GM12878 (cell line): Measurements from ENCODE around the gene OLR1. TPM values are rescaled to one million over a fixed set of nuclear protein-coding genes. Genes with fewer than 3 reads are reported as not detected.
A peak's percentile ranks its signal among the peaks of the same experiment; 100 is the strongest.

Experiments
- ATAC-seq: fragments of 200-7000 bp; cut with Tn5 transposase; 3 replicates; pipeline ENCODE4 v1.9.1; 2020; ENCODE audit warnings: mild to moderate bottlenecking, moderate library complexity
- BruUV-seq: library from RNA; stranded (reverse); fragments of 400-500 nt; replicated peaks from 2 replicates; lab custom pipeline; 2021; lab: Mats Ljungman, UMichigan
- CTCF ChIA-PET: fragments of 300-600 bp; sonication (Branson Sonifier 250); formaldehyde crosslinking; extraction: SDS; loops from one replicate; lab custom pipeline; 2021; ENCODE audit warnings: inconsistent platforms; lab: Yijun Ruan, JAX
- POLR2A ChIA-PET: fragments of 350-600 bp; formaldehyde crosslinking; extraction: SDS; loops from one replicate; lab custom pipeline; 2021; ENCODE audit warnings: inconsistent platforms; lab: Charles Lee
- RAD21 ChIA-PET: fragments of 300-600 bp; sonication (Branson Sonifier 250); formaldehyde crosslinking; loops from one replicate; lab custom pipeline; 2023; ENCODE audit warnings: antibody characterized with exemption; ENCODE audit not compliant: unreplicated experiment; lab: Charles Lee
- SMC1A ChIA-PET: fragments of 300-600 bp; sonication (Branson Sonifier 250); formaldehyde crosslinking; loops from one replicate; lab custom pipeline; 2023; ENCODE audit not compliant: unreplicated experiment, uncharacterized antibody; lab: Charles Lee
- DNase-seq: peaks from one replicate; pipeline ENCODE4 v3.0.0-alpha.2; 2011; ENCODE audit warnings: low read depth, low spot score
- FAIRE-seq: peaks from 3 replicates; lab custom pipeline; 2011; peaks lifted over from hg19 to GRCh38; lab: Jason Lieb, UNC
- H2AFZ ChIP-seq: 2 replicates; pipeline ENCODE4 v1.6.0; 2011; ENCODE audit warnings: low read depth, low read length, control low read depth; ENCODE audit not compliant: control insufficient read depth
- H3K27ac ChIP-seq: 2 replicates; pipeline ENCODE4 v1.5.1; 2011; ENCODE audit warnings: control low read depth; ENCODE audit not compliant: control insufficient read depth, insufficient read depth
- H3K27me3 ChIP-seq, 2 experiments: replicated peaks in 1 of 2; 2 replicates each; pipeline versions ENCODE4 v1.6.0 to v1.6.1; 2011; ENCODE audit warnings: low read length in 1 of 2; ENCODE audit not compliant: control insufficient read depth in 2 of 2, insufficient read depth in 2 of 2
- H3K36me3 ChIP-seq, 2 experiments: 2 replicates each; pipeline ENCODE4 v1.5.1; 2011; ENCODE audit warnings: low read length in 1 of 2; ENCODE audit not compliant: control insufficient read depth in 2 of 2, insufficient read depth in 2 of 2
- H3K4me1 ChIP-seq: 2 replicates; pipeline ENCODE4 v1.6.1; 2011; ENCODE audit warnings: mild to moderate bottlenecking, low read length, moderate library complexity, mixed read lengths; ENCODE audit not compliant: control insufficient read depth, insufficient read depth
- H3K4me2 ChIP-seq: 2 replicates; pipeline ENCODE4 v1.6.0; 2011; ENCODE audit warnings: control low read depth; ENCODE audit not compliant: control insufficient read depth, insufficient read depth
- H3K4me3 ChIP-seq: fragments of 200-600 bp; sonication (generic); 2 replicates; pipeline ENCODE4 v1.5.1; 2016
- H3K79me2 ChIP-seq: 2 replicates; pipeline ENCODE4 v1.6.0; 2011; ENCODE audit warnings: low read length; ENCODE audit not compliant: control insufficient read depth, insufficient read depth
- H3K9ac ChIP-seq: 2 replicates; pipeline ENCODE4 v1.8.0; 2011; ENCODE audit warnings: low read length, control low read depth, mixed read lengths; ENCODE audit not compliant: control insufficient read depth, insufficient read depth
- H3K9me3 ChIP-seq: replicated peaks from 3 replicates; pipeline ENCODE4 v1.5.1; 2011; ENCODE audit warnings: mild to moderate bottlenecking, low read length; ENCODE audit not compliant: control insufficient read depth, insufficient read depth
- H4K20me1 ChIP-seq: 2 replicates; pipeline ENCODE4 v1.6.0; 2011; ENCODE audit not compliant: control insufficient read depth, insufficient read depth
- CREB1 ChIP-seq: IDR thresholded peaks from 2 replicates; pipeline ENCODE4 v1.6.1; 2012; ENCODE audit warnings: low read depth, mild to moderate bottlenecking, inconsistent platforms
- CTCF ChIP-seq, 3 experiments: IDR thresholded peaks in 2 of 3; conservative IDR thresholded peaks in 1 of 3; 2 replicates each; pipeline ENCODE4 v1.5.1; 2011; ENCODE audit warnings: low read depth in 3 of 3, low read length in 3 of 3, mild to moderate bottlenecking in 3 of 3, control low read depth in 2 of 3, moderate library complexity in 2 of 3, inconsistent platforms in 1 of 3, mixed read lengths in 1 of 3; ENCODE audit not compliant: control insufficient read depth in 2 of 3, insufficient read depth in 1 of 3; ENCODE audit errors: extremely low read depth in 1 of 3
- E2F8 ChIP-seq: fragments of 450-650 bp; IDR thresholded peaks from 2 replicates; pipeline ENCODE4 v1.6.1; 2018; ENCODE audit warnings: mild to moderate bottlenecking, low read depth, moderate library complexity; ENCODE audit not compliant: partially characterized antibody
- MXI1 ChIP-seq: fragments of 150-350 bp; IDR thresholded peaks from 2 replicates; pipeline ENCODE4 v1.6.1; 2011; ENCODE audit warnings: low read depth, mild to moderate bottlenecking, inconsistent platforms, low read length, improper control_type of control experiment
- PBX3 ChIP-seq: IDR thresholded peaks from 2 replicates; pipeline ENCODE4 v1.6.1; 2011; ENCODE audit warnings: mild to moderate bottlenecking, low read depth, low read length, moderate library complexity; ENCODE audit not compliant: insufficient replicate concordance
- POU2F2 ChIP-seq: IDR thresholded peaks from 3 replicates; pipeline ENCODE4 v1.6.1; 2011; ENCODE audit warnings: low read depth, mild to moderate bottlenecking, low read length, borderline replicate concordance
- RCOR1 ChIP-seq: conservative IDR thresholded peaks from 2 replicates; pipeline ENCODE4 v1.6.1; 2012; ENCODE audit warnings: low read depth, low read length, improper control_type of control experiment
- RELB ChIP-seq: fragments of 450-650 bp; IDR thresholded peaks from 2 replicates; pipeline ENCODE4 v1.6.1; 2017; ENCODE audit warnings: low read depth, mild to moderate bottlenecking, moderate library complexity
- WGBS: methylation state at CpG from one replicate; pipeline ENCODE4 v1.1.6; 2016; ENCODE audit warnings: low lambda C conversion rate; ENCODE audit not compliant: insufficient replicate concordance, insufficient coverage; ENCODE audit errors: missing lambda C conversion rate; 5-methylcytosine and 5-hydroxymethylcytosine counted together
- in situ Hi-C: fragments of 300-500 bp; cut with MboI; formaldehyde crosslinking; loops from 9 replicates; pipeline ENCODE4 v1.14.3; 2018; ENCODE audit warnings: mixed read lengths
- intact Hi-C: fragments of 100-400 bp; cut with micrococcal nuclease; formaldehyde crosslinking; loops from one replicate; pipeline ENCODE4 v1.14.2; 2022; ENCODE audit not compliant: unreplicated experiment
- polyA plus RNA-seq, 11 experiments: library from polyadenylated mRNA; depleted of rRNA in 4 of 11; unstranded in 6 of 11; stranded (reverse) in 5 of 11; fragments of >200 nt; fragmentation: Nextera tagmentation in 4 of 11; fragmentation: Illumina TruSeq in 1 of 11; extraction: Ambion mirVana in 4 of 11; extraction: Trizol in 1 of 11; gene quantifications; 1 replicate in 1 of 11; 2 replicates in 10 of 11; pipeline versions ENCODE4 v1.2.1 to v1.2.3, GENCODE V29; 2011 to 2016; ENCODE audit warnings: inconsistent platforms in 2 of 11, missing spikeins in 2 of 11, low read depth in 1 of 11
- total RNA-seq, 4 experiments: library from RNA; depleted of rRNA in 3 of 4; stranded (reverse); fragments of >200 nt in 3 of 4; fragmentation: Illumina TruSeq in 1 of 4; extraction: Trizol in 1 of 4; gene quantifications; 2 replicates each; pipeline versions ENCODE4 v1.2.1 to v1.2.3, GENCODE V29; 2013 to 2021

OLR1 gene
- total and polyA plus RNA-seq, 10 of the 15 experiments (the other 5 are each of a cell fraction or from before 2014, with no cell fraction given): 0.08 TPM; not detected in 9

GRCh38 chr12:10211101-10211939 is 39.4 kb upstream of the OLR1 start:
- Histone ChIP-seq H3K27me3 (peaks cover 0 to 3% of the 10 kb centered on the region in 2 experiments; a peak in 2 of 4 replicates), H3K27ac (no peak overlapping the region), H2AFZ (no peak overlapping the region), H3K9me3 (no peaks in the 10 kb centered on the region), H3K9ac (no peak overlapping the region), H3K79me2 (no peaks in the 10 kb centered on the region), H3K36me3 (no peaks in the 10 kb centered on the region), H3K4me1 (peaks cover 6% of the 10 kb centered on the region; the same call in 1 of the 2 replicates), H3K4me2 (peak overlapping the region; percentile 97; the same call in 1 of the 2 replicates), H4K20me1 (no peaks in the 10 kb centered on the region), H3K4me3 (no peak overlapping the region)
- no TSS peak for BruUV-seq
- RAD21 ChIA-PET: interaction anchor here (0.6 kb wide), 1 partner anchor 121 kb away, joined by 3 read pairs; no protein-coding TSS in a partner anchor
- TF ChIP-seq PBX3 (no peak), RELB (no peak), CTCF (IDR thresholded peaks at IDR 0.05 in 2 of 3, conservative IDR thresholded peaks at IDR 0.05 in 1 of 3; ENCODE audit: control insufficient read depth in 2 of 3, extremely low read depth in 1 of 3, insufficient read depth in 1 of 3, low read depth in 3 of 3, low read length in 3 of 3) (no peak), E2F8 (no peak), CREB1 (no peak), POU2F2 (no peak), MXI1 (no peak), RCOR1 (no peak)
- SMC1A ChIA-PET: no interaction called here
- WGBS: 88% methylated on average over 25 of the region's 25 CpGs
- CTCF ChIA-PET: no interaction called here
- DNase-seq (no peak), ATAC-seq (no peak), FAIRE-seq (no peak)
- POLR2A ChIA-PET: no interaction called here
- intact Hi-C loops (no loop called here), in situ Hi-C loops (no loop called here)
